H1 (cell line): ENCODE data around the gene DDR2.

Experiments used
- CREB1 ChIP-seq: IDR thresholded peaks from 2 replicates; pipeline ENCODE4 v1.6.1; 2012; ENCODE audit warnings: inconsistent platforms
- CTCF ChIP-seq, 3 experiments: IDR thresholded peaks; 1 replicate in 2 of 3; 2 replicates in 1 of 3; pipeline versions ENCODE4 v1.5.1 to v1.6.1; 2011; ENCODE audit warnings: low read length in 3 of 3, mild to moderate bottlenecking in 3 of 3, inconsistent platforms in 2 of 3, low read depth in 1 of 3, moderate library complexity in 1 of 3; ENCODE audit not compliant: insufficient read depth in 1 of 3; ENCODE audit errors: control extremely low read depth in 1 of 3
- SP1 ChIP-seq: IDR thresholded peaks from 2 replicates; pipeline ENCODE4 v1.6.1; 2011; ENCODE audit warnings: low read depth, low read length

GRCh38 chr1:162688521-162688920 is 56.3 kb downstream of the DDR2 start:
- TF ChIP-seq SP1 (no peak), CTCF (IDR thresholded peaks at IDR 0.05; ENCODE audit: control extremely low read depth in 1 of 3, insufficient read depth in 1 of 3, low read depth in 1 of 3, low read length in 3 of 3) (no peak), CREB1 (no peak)
